Vagina (tissue), 2 donors: ENCODE data around the gene OXCT1. TPM values are rescaled to one million over a fixed set of nuclear protein-coding genes. Genes with fewer than 3 reads are reported as not detected.

Source experiments
- DNase-seq, 2 donors: peaks; one replicate each; pipeline ENCODE4 v3.0.0-alpha.2; 2017; ENCODE audit errors: extremely low spot score in 2 of 2
- H3K27ac ChIP-seq: fragments of 200-600 bp; sonication (generic); one replicate; pipeline ENCODE4 v1.5.1; 2019
- H3K27me3 ChIP-seq: fragments of 200-600 bp; sonication (generic); one replicate; pipeline ENCODE4 v1.5.1; 2019
- H3K36me3 ChIP-seq, 2 donors: fragments of 200-600 bp; sonication (generic); one replicate each; pipeline ENCODE4 v1.5.1; 2017 to 2019
- H3K4me1 ChIP-seq: fragments of 200-600 bp; sonication (generic); one replicate; pipeline ENCODE4 v1.5.1; 2019
- H3K4me3 ChIP-seq, 2 donors: fragments of 200-600 bp; sonication (generic); 1 replicate in 1 of 2; 2 replicates in 1 of 2; pipeline ENCODE4 v1.5.1; 2016 to 2019
- H3K9me3 ChIP-seq: fragments of 200-600 bp; sonication (generic); one replicate; pipeline ENCODE4 v1.5.1; 2019
- CTCF ChIP-seq, 3 experiments: fragments of 450-650 bp in 2 of 3; fragments of 200-600 bp in 1 of 3; sonication (generic) in 1 of 3; IDR thresholded peaks; one replicate each; pipeline ENCODE4 v1.5.1; 2017 to 2019; ENCODE audit warnings: antibody characterized with exemption in 3 of 3, mild to moderate bottlenecking in 2 of 3, moderate library complexity in 2 of 3
- POLR2A ChIP-seq, 2 donors: fragments of 450-650 bp; IDR thresholded peaks; one replicate each; pipeline ENCODE4 v1.6.1; 2017; ENCODE audit warnings: antibody characterized with exemption in 2 of 2, mild to moderate bottlenecking in 2 of 2, moderate library complexity in 2 of 2
- POLR2AphosphoS5 ChIP-seq, 2 donors: sonication (generic); formaldehyde crosslinking; IDR thresholded peaks; one replicate each; pipeline ENCODE4 v1.9.0; 2017; ENCODE audit warnings: antibody characterized with exemption in 2 of 2, mild to moderate bottlenecking in 2 of 2, low read depth in 1 of 2; ENCODE audit not compliant: insufficient read depth in 1 of 2
- intact Hi-C: fragments of 100-400 bp; cut with DNase I; formaldehyde crosslinking; loops from one replicate; pipeline ENCODE4 v1.15.1; 2023
- total RNA-seq: library from RNA; depleted of rRNA; stranded (reverse); fragments of >200 nt; gene quantifications from one replicate; pipeline ENCODE4 v1.2.3, GENCODE V29; 2016

The OXCT1 gene
- total RNA-seq, 1 donor from 2014 or later: 15.5 TPM

DNA sequence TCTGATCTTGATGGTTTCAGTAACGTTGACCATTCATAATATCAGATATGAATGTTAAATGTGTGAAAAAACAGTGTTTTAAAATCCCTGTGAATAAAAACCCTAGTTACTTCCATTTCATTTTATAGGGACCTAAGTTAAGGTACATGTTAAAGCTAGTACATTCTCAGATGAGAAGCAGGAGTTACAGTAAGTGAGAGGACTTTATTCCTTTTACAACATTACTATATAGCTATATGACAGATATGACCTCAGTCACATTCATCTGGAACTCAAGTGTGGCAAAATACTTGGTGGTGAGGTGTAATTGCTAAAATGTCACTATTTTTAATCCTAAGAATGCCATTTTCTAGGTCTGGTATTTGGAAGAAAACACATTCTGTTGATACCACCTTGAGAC lies 96.4 kb downstream of the OXCT1 start:
- DNase-seq: no peak
- peaks cover 0 to 4% of the 10 kb centered on the region in 2 donors for H3K36me3 ChIP-seq
- H3K27me3 ChIP-seq: no peaks in the 10 kb centered on the region
- no peak for TF ChIP-seq POLR2A (IDR thresholded peaks at IDR 0.05)
- no peak for TF ChIP-seq CTCF (IDR thresholded peaks at IDR 0.05)
- TF ChIP-seq POLR2AphosphoS5 (IDR thresholded peaks at IDR 0.05; ENCODE audit: insufficient read depth in 1 of 2, low read depth in 1 of 2): no peak
- no peak overlapping the region for H3K4me3 ChIP-seq
- H3K27ac ChIP-seq: no peak overlapping the region
- H3K4me1 ChIP-seq: no peaks in the 10 kb centered on the region
- intact Hi-C loops: no loop called here
- H3K9me3 ChIP-seq: no peaks in the 10 kb centered on the region

DNA sequence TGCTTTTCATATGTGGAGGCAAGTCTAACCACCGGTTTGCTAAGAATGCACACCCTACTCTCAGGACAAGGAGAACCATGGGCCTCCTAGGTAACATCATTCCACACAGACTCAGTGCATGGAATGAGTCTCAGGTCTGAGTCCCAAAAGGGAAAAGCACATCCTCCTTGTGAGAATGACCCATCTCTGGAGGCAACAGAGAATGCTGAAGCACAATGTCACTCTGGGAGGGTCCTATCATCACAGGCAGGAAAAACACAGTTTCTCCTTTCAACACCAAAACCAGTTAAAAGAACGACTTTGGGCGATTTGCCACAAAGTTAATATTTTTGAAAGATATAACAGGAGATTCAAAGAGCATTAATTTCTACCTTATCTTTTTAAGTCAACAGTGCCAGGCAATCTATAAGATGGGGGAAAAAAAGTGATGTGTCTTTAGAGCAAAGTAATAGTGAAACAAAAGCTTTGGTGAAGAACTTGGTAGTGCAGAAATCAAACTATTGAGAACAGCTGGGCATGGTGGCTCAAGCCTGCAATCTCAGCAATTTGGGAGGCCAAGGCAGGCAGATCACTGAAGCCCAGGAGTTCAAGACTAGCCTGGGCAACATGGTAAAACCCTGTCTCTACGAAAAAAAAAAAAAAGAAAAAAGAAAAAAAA lies 97.3 kb downstream of the OXCT1 start:
- DNase-seq: no peak
- Histone ChIP-seq H3K27me3 (no peaks in the 10 kb centered on the region), H3K27ac (no peak overlapping the region), H3K4me1 (no peaks in the 10 kb centered on the region), H3K36me3 (peaks cover 0 to 4% of the 10 kb centered on the region in 2 donors), H3K4me3 (no peak overlapping the region), H3K9me3 (no peaks in the 10 kb centered on the region)
- TF ChIP-seq CTCF (IDR thresholded peaks at IDR 0.05) (no peak), POLR2A (IDR thresholded peaks at IDR 0.05) (no peak), POLR2AphosphoS5 (IDR thresholded peaks at IDR 0.05; ENCODE audit: insufficient read depth in 1 of 2, low read depth in 1 of 2) (no peak)
- intact Hi-C loops: no loop called here

- TF ChIP-seq POLR2A (IDR thresholded peaks at IDR 0.05) (no peak), POLR2AphosphoS5 (IDR thresholded peaks at IDR 0.05; ENCODE audit: insufficient read depth in 1 of 2, low read depth in 1 of 2) (no peak), CTCF (IDR thresholded peaks at IDR 0.05) (no peak)
- no peaks in the 10 kb centered on the region for H3K4me1 ChIP-seq
- no peaks in the 10 kb centered on the region for H3K9me3 ChIP-seq
- DNase-seq: no peak
- H3K36me3 ChIP-seq: peaks cover 0 to 4% of the 10 kb centered on the region in 2 donors
- no peak overlapping the region for H3K27ac ChIP-seq
- H3K27me3 ChIP-seq: no peaks in the 10 kb centered on the region
- H3K4me3 ChIP-seq: no peak overlapping the region
- intact Hi-C loops: no loop called here
These were observed 98.2 kb downstream of the OXCT1 start for GRCh38 chr5:41772056-41772455.

DNA sequence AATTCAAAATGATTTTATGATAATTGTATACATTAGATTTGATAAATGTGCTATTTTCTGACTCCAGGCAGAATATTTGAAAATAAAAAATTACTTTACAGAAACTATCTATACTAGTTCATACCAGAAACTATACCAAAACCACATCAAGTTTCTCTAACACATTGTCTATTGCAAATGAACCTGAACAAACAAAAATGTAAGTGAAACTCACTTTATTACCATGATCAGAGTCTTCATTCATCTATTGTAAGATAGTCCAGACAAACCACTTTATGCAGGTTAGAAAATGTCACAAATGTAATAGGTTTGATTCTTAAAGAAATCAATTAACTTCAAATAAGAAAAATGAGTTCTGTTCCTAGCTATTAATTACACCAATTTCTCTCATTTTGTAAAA lies 99.4 kb downstream of the OXCT1 start:
- Histone ChIP-seq H3K4me1 (no peaks in the 10 kb centered on the region), H3K4me3 (no peak overlapping the region), H3K36me3 (peaks cover 0 to 4% of the 10 kb centered on the region in 2 donors), H3K27me3 (no peaks in the 10 kb centered on the region), H3K9me3 (no peaks in the 10 kb centered on the region), H3K27ac (no peak overlapping the region)
- DNase-seq: no peak
- no peak for TF ChIP-seq POLR2A (IDR thresholded peaks at IDR 0.05)
- no peak for TF ChIP-seq POLR2AphosphoS5 (IDR thresholded peaks at IDR 0.05; ENCODE audit: insufficient read depth in 1 of 2, low read depth in 1 of 2)
- TF ChIP-seq CTCF (IDR thresholded peaks at IDR 0.05): no peak
- intact Hi-C loops: no loop called here

GRCh38 chr5:41768692-41769091 lies 101.5 kb downstream of the OXCT1 start:
- intact Hi-C loops: no loop called here
- H3K4me1 ChIP-seq: peaks cover 2% of the 10 kb centered on the region
- no peak for TF ChIP-seq POLR2A (IDR thresholded peaks at IDR 0.05)

More at GRCh38 chr5:41768692-41769091, 101.5 kb downstream of the OXCT1 start:
- DNase-seq: no peak
- Histone ChIP-seq H3K27ac (no peak overlapping the region), H3K9me3 (no peaks in the 10 kb centered on the region), H3K36me3 (peaks cover 0 to 4% of the 10 kb centered on the region in 2 donors), H3K4me3 (no peak overlapping the region), H3K27me3 (no peaks in the 10 kb centered on the region)
